DOHH2 (cell line): Measurements from ENCODE around the gene NRXN3.

Experiments used
- H3F3A ChIP-seq: fragments of 200-600 bp; sonication (generic), shearing (Covaris generic); 2 replicates; pipeline ENCODE4 v1.6.0; 2016; ENCODE audit warnings: antibody characterized with exemption, mild to moderate bottlenecking; ENCODE audit not compliant: control insufficient read depth, insufficient read depth
- H3K27ac ChIP-seq: fragments of 200-600 bp; sonication (generic); 2 replicates; pipeline ENCODE4 v1.5.1; 2014; ENCODE audit warnings: low read depth, mild to moderate bottlenecking, low read length, moderate library complexity
- H3K27me3 ChIP-seq: fragments of 200-600 bp; sonication (generic); 2 replicates; pipeline ENCODE4 v1.6.1; 2014; ENCODE audit warnings: mild to moderate bottlenecking, low read length, mixed read lengths; ENCODE audit not compliant: control insufficient read depth
- H3K36me3 ChIP-seq: fragments of 200-600 bp; sonication (generic); 2 replicates; pipeline ENCODE4 v1.6.1; 2014; ENCODE audit warnings: mild to moderate bottlenecking, low read length, moderate library complexity, mixed read lengths; ENCODE audit not compliant: control insufficient read depth
- H3K4me1 ChIP-seq: fragments of 200-600 bp; sonication (generic); 2 replicates; pipeline ENCODE4 v1.6.1; 2014; ENCODE audit warnings: mild to moderate bottlenecking, low read length, mixed read lengths; ENCODE audit not compliant: control insufficient read depth
- H3K4me2 ChIP-seq: fragments of 200-600 bp; sonication (generic); 2 replicates; pipeline ENCODE4 v1.6.0; 2014; ENCODE audit warnings: mild to moderate bottlenecking, low read length, moderate library complexity
- H3K4me3 ChIP-seq: fragments of 200-600 bp; sonication (generic); 2 replicates; pipeline ENCODE4 v1.5.1; 2014; ENCODE audit warnings: mild to moderate bottlenecking, low read length, mixed read lengths
- H3K79me2 ChIP-seq: fragments of 200-600 bp; sonication (generic); 2 replicates; pipeline ENCODE4 v1.6.1; 2014; ENCODE audit warnings: mild to moderate bottlenecking, low read length, mixed read lengths; ENCODE audit not compliant: control insufficient read depth
- H3K9me2 ChIP-seq: fragments of 200-600 bp; sonication (generic); replicated peaks from 2 replicates; pipeline ENCODE4 v1.6.1; 2014; ENCODE audit warnings: mild to moderate bottlenecking, low read length, mixed read lengths; ENCODE audit not compliant: control insufficient read depth
- H3K9me3 ChIP-seq: fragments of 200-600 bp; sonication (generic); 2 replicates; pipeline ENCODE4 v1.6.1; 2014; ENCODE audit warnings: antibody characterized with exemption, low read length, mixed read lengths; ENCODE audit not compliant: control insufficient read depth, insufficient read depth
- H4K20me1 ChIP-seq: fragments of 200-600 bp; sonication (generic); 2 replicates; pipeline ENCODE4 v1.6.0; 2014; ENCODE audit warnings: low read depth, mild to moderate bottlenecking, antibody characterized with exemption, low read length, moderate library complexity; ENCODE audit not compliant: control insufficient read depth, insufficient read depth
- CTCF ChIP-seq: fragments of 200-600 bp; sonication (generic); IDR thresholded peaks from one replicate; pipeline ENCODE4 v1.5.1; 2014; ENCODE audit warnings: antibody characterized with exemption, mild to moderate bottlenecking, low read depth, low read length; ENCODE audit not compliant: poor library complexity, severe bottlenecking
- EZH2phosphoT487 ChIP-seq: fragments of 200-600 bp; sonication (generic); IDR thresholded peaks from 2 replicates; pipeline ENCODE4 v1.6.1; 2017; ENCODE audit warnings: borderline replicate concordance, mild to moderate bottlenecking, antibody characterized with exemption, low read length, moderate library complexity, mixed read lengths

NRXN3 gene

GRCh38 chr14:78902010-78902623 is 731.9 kb downstream of the NRXN3 start:
- H3K27me3 ChIP-seq, result no peaks in the 10 kb centered on the region
- H3K4me2 ChIP-seq, result no peak overlapping the region
- H3K9me2 ChIP-seq, result no peaks in the 10 kb centered on the region
- no peak overlapping the region for H3K27ac ChIP-seq
- H4K20me1 ChIP-seq, result no peaks in the 10 kb centered on the region
- H3K36me3 ChIP-seq, result no peaks in the 10 kb centered on the region
- TF ChIP-seq EZH2phosphoT487 (no peak), CTCF (peak; percentile 79)
- no peak overlapping the region for H3K4me3 ChIP-seq
- H3K4me1 ChIP-seq, result no peaks in the 10 kb centered on the region
- no peaks in the 10 kb centered on the region for H3F3A ChIP-seq
- no peaks in the 10 kb centered on the region for H3K79me2 ChIP-seq
- H3K9me3 ChIP-seq, result no peaks in the 10 kb centered on the region

- no peaks in the 10 kb centered on the region for H3K9me3 ChIP-seq
- no peak for TF ChIP-seq CTCF
- TF ChIP-seq EZH2phosphoT487, result no peak
- no peaks in the 10 kb centered on the region for H3K36me3 ChIP-seq
- no peak overlapping the region for H3K4me2 ChIP-seq
- H4K20me1 ChIP-seq, result no peaks in the 10 kb centered on the region
- no peak overlapping the region for H3K27ac ChIP-seq
- no peaks in the 10 kb centered on the region for H3K79me2 ChIP-seq
- H3K4me3 ChIP-seq, result no peak overlapping the region
- H3K9me2 ChIP-seq, result no peaks in the 10 kb centered on the region
- no peaks in the 10 kb centered on the region for H3K4me1 ChIP-seq
- no peaks in the 10 kb centered on the region for H3F3A ChIP-seq
- no peaks in the 10 kb centered on the region for H3K27me3 ChIP-seq
These were observed 733.9 kb downstream of the NRXN3 start for GRCh38 chr14:78904094-78904493.

DNA sequence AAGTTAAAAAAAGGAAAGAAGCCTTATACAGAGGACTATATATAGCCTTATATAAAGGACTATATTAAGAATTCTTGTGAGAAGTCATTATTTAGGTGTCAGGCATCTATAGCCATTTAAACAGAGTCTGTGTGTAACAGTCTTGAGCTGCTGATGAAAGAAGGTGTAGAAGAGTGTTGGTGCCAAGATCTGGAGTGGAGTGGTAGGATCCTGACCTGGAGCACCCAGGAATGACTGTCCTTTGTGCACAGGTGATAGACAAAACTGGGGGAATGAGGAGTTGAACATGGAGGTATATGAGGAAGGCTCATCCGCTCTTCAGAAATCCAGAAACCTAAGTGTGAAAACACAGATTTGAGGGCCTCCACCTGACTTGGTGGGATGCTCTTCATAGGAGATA is 747.3 kb downstream of the NRXN3 start:
- Histone ChIP-seq H3K79me2 (no peaks in the 10 kb centered on the region), H4K20me1 (no peaks in the 10 kb centered on the region), H3F3A (no peaks in the 10 kb centered on the region), H3K9me2 (no peaks in the 10 kb centered on the region), H3K36me3 (no peaks in the 10 kb centered on the region), H3K4me1 (no peaks in the 10 kb centered on the region), H3K9me3 (no peaks in the 10 kb centered on the region), H3K4me2 (no peak overlapping the region), H3K27ac (no peak overlapping the region), H3K27me3 (no peaks in the 10 kb centered on the region), H3K4me3 (no peak overlapping the region)
- no peak for TF ChIP-seq CTCF
- no peak for TF ChIP-seq EZH2phosphoT487

DNA sequence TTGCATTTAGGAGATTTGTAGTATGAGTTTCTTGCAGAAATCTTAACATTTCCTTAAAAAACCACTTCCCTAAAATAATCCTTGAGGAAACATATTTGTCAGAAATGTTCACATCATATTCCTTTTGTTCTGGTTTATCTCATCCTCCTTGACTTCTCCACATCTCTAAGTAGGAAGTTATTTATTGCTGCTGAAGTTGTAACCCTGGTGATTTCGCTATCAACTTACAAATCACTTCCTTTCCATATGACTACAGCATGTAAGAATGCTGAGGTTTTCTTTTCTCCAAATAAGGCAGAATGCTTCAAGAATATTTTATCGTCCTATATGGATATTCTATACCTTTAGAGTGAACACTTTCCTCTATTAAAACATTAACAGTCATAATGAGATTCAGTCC is 751.7 kb downstream of the NRXN3 start:
- Histone ChIP-seq H3K9me3 (no peaks in the 10 kb centered on the region), H4K20me1 (no peaks in the 10 kb centered on the region), H3F3A (no peaks in the 10 kb centered on the region), H3K9me2 (no peaks in the 10 kb centered on the region), H3K4me1 (no peaks in the 10 kb centered on the region), H3K36me3 (no peaks in the 10 kb centered on the region), H3K4me2 (no peak overlapping the region), H3K27me3 (no peaks in the 10 kb centered on the region), H3K4me3 (no peak overlapping the region), H3K27ac (no peak overlapping the region), H3K79me2 (no peaks in the 10 kb centered on the region)
- TF ChIP-seq EZH2phosphoT487, result no peak
- TF ChIP-seq CTCF, result no peak
